Measurements from ENCODE around the gene NGFR. TPM values are rescaled to one million over a fixed set of nuclear protein-coding genes. Genes with fewer than 3 reads are reported as not detected.
"Not testable (repeated sequence)": the region's sequence is repeated elsewhere in the genome, so short reads cannot be mapped to it uniquely, and the experiment has no call there.

The NGFR gene
- total RNA-seq, 1 donor from 2014 or later, result not detected

DNA sequence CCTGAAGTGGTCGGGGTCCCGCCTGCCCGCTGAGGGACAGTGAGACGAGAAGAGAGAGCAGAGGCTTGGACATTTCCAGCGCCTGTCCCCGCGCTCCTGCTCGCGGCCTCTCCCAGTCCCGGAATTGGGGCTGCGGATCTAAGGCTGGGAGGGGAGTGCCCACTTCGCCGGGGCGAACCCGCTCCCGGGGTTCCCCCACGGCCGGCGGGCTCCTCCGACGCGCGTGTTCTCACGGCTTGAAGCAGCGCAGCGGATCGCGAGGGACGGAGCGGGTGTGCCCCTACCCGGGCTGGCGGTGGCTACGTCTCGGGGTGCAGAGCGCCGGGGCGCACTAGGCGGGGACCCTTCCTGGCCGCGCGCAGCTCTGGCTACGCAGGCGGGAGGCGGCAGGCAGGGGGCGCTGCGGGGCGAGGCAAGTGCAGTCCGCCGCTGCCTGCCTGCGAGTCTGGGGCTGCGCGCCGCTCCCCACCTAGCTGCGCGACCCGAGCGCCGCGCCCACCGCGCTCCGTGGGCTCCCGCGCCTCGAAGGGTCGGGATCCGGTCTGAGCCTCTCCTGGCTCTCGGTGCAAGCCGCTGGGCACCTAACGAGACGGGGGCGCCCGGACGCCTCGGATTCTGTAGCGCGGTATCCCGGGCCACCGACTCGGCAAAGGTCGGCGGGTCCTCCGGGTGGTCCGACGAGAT lies 1.2 kb downstream of the NGFR start:
- Mint-ChIP-seq H3K27ac (no peak overlapping the region), H3K27me3 (peaks cover 77% of the 10 kb centered on the region), H3K36me3 (ENCODE audit: low read depth) (no peaks in the 10 kb centered on the region), H3K4me3 (peak overlapping the region; percentile 81), H3K9me3 (no peaks in the 10 kb centered on the region), H3K4me1 (peaks cover 20% of the 10 kb centered on the region)
- peak; percentile 96 for DNase-seq
- intact Hi-C loops (cut with micrococcal nuclease), result loop anchor here (2.0 to 5.0 kb wide), 3 partner anchors 82 to 499 kb away; partner anchors contain the start of genes IGF2BP1 and PHB1

DNA sequence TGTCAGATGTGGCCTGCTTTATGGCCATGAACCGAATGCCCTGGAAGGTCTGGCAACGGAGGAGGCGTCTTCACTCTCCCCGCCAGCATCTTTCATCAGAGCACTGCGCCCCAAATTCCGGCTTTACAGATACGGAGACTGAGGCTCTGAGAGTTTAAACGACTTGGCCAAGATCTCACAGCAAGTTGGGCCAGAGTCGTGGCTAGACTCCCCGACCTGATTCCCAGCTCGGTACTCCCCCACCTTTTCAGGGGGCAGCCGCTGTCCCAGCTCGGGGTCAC lies 1.7 kb downstream of the NGFR start:
- intact Hi-C loops (cut with micrococcal nuclease), result loop anchor here (2.0 to 5.0 kb wide), 3 partner anchors 82 to 500 kb away; partner anchors contain the start of genes IGF2BP1 and PHB1
- Mint-ChIP-seq H3K4me1 (peaks cover 20% of the 10 kb centered on the region), H3K36me3 (ENCODE audit: low read depth) (no peaks in the 10 kb centered on the region), H3K4me3 (peak overlapping the region; percentile 81), H3K27ac (no peak overlapping the region), H3K27me3 (peaks cover 76% of the 10 kb centered on the region), H3K9me3 (no peaks in the 10 kb centered on the region)
- no peak for DNase-seq

GRCh38 chr17:49497148-49498028 lies 2.3 kb downstream of the NGFR start:
- intact Hi-C loops (cut with micrococcal nuclease), result loop anchor here (2.0 to 5.0 kb wide), 3 partner anchors 83 to 500 kb away; partner anchors contain the start of genes IGF2BP1 and PHB1
- H3K27ac Mint-ChIP-seq, result no peak overlapping the region
- H3K9me3 Mint-ChIP-seq, result no peaks in the 10 kb centered on the region
- peaks cover 74% of the 10 kb centered on the region for H3K27me3 Mint-ChIP-seq
- H3K4me1 Mint-ChIP-seq, result peaks cover 20% of the 10 kb centered on the region
- peak; percentile 64 for DNase-seq
- peak overlapping the region; percentile 81 for H3K4me3 Mint-ChIP-seq
- no peaks in the 10 kb centered on the region for H3K36me3 Mint-ChIP-seq (ENCODE audit: low read depth)

GRCh38 chr17:49498029-49498615 lies 3.0 kb downstream of the NGFR start:
- H3K27ac Mint-ChIP-seq, result no peak overlapping the region
- H3K4me3 Mint-ChIP-seq, result no peak overlapping the region
- intact Hi-C loops (cut with micrococcal nuclease), result loop anchor here (5.0 kb wide), 2 partner anchors 464 to 501 kb away; partner anchors contain the start of gene IGF2BP1
- DNase-seq, result no peak
- no peaks in the 10 kb centered on the region for H3K36me3 Mint-ChIP-seq (ENCODE audit: low read depth)
- H3K4me1 Mint-ChIP-seq, result peaks cover 20% of the 10 kb centered on the region
- no peaks in the 10 kb centered on the region for H3K9me3 Mint-ChIP-seq
- peaks cover 71% of the 10 kb centered on the region for H3K27me3 Mint-ChIP-seq

DNA sequence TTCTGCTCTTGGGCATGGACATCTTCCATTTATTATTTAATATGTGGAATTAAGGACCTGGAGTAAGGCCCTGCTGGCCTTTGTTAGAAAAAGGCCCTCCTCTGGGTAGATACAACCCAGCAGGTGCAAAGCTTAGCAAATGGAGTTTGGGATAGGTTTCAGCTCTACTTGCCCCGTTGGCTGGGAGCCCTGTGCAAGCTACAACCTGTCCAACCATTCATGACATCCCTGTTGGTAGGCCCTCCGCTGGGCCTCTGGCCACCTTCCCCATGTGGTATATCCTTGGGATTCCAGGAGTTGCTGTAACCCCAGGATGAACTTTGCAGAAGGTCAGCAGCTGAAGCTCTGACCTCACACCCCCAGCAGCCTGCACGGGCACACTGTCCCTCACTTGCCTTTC lies 6.4 kb downstream of the NGFR start:
- no peaks in the 10 kb centered on the region for H3K9me3 Mint-ChIP-seq
- intact Hi-C loops (cut with micrococcal nuclease), result no loop called here
- H3K36me3 Mint-ChIP-seq (ENCODE audit: low read depth), result no peaks in the 10 kb centered on the region
- no peak for DNase-seq
- peaks cover 6% of the 10 kb centered on the region for H3K4me1 Mint-ChIP-seq
- H3K27me3 Mint-ChIP-seq, result peaks cover 55% of the 10 kb centered on the region
- H3K27ac Mint-ChIP-seq, result no peak overlapping the region
- no peak overlapping the region for H3K4me3 Mint-ChIP-seq

DNA sequence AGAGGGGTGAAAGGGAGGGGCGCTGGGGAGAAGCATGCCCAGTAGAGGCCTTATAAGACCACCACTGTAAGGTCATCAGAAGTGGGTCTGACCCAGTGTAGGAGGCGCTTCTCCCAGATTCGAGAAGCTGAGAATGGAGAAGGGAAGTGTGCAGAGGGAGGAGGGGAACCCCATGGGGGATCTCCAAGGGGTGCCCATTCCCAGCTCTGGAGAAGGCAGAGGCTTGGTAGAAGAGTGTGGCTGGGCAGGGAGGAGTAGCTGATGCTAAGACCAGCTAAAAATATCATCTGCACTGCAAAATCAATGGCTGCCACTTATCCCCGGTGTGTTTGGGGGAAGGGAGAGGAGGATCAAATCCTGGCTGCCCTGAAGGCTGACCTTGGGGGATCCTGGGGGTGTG lies 7.2 kb downstream of the NGFR start:
- intact Hi-C loops (cut with micrococcal nuclease), result no loop called here
- Mint-ChIP-seq H3K36me3 (ENCODE audit: low read depth) (no peaks in the 10 kb centered on the region), H3K27ac (no peak overlapping the region), H3K9me3 (no peaks in the 10 kb centered on the region), H3K4me1 (peaks cover 2% of the 10 kb centered on the region), H3K27me3 (peaks cover 53% of the 10 kb centered on the region), H3K4me3 (no peak overlapping the region)
- no peak for DNase-seq

- H3K36me3 Mint-ChIP-seq (ENCODE audit: low read depth); H3K4me3 Mint-ChIP-seq; DNase-seq; H3K27ac Mint-ChIP-seq; H3K9me3 Mint-ChIP-seq; H3K4me1 Mint-ChIP-seq; intact Hi-C loops (cut with micrococcal nuclease): not testable (repeated sequence)
- H3K27me3 Mint-ChIP-seq, result peaks cover 51% of the 10 kb centered on the region
Measured at GRCh38 chr17:49502680-49503079, 7.6 kb downstream of the NGFR start.

DNA sequence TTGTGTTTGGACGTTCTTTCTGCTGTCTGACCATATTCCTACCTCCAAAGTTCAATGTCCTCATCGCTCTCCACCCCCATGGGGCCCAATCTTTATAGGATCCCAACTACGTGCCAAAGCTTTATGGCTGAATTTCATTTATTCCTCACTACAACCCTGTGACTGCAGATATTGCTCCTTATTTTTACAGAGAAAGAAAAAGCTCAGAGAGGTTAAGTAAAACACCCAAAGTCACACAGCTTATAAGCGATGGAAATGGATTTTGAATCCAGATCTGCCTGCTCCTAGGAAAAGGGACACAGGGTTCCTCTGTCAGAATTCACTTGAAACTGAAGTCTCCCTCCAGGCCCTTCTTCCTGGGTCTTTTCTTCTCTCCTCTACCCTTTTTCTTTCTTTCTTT lies 9.3 kb downstream of the NGFR start:
- peaks cover 37% of the 10 kb centered on the region for H3K27me3 Mint-ChIP-seq
- no peaks in the 10 kb centered on the region for H3K9me3 Mint-ChIP-seq
- no peak for DNase-seq
- intact Hi-C loops (cut with micrococcal nuclease), result no loop called here
- H3K4me1 Mint-ChIP-seq, result no peaks in the 10 kb centered on the region
- no peaks in the 10 kb centered on the region for H3K36me3 Mint-ChIP-seq (ENCODE audit: low read depth)
- no peak overlapping the region for H3K27ac Mint-ChIP-seq
- H3K4me3 Mint-ChIP-seq, result no peak overlapping the region

DNA sequence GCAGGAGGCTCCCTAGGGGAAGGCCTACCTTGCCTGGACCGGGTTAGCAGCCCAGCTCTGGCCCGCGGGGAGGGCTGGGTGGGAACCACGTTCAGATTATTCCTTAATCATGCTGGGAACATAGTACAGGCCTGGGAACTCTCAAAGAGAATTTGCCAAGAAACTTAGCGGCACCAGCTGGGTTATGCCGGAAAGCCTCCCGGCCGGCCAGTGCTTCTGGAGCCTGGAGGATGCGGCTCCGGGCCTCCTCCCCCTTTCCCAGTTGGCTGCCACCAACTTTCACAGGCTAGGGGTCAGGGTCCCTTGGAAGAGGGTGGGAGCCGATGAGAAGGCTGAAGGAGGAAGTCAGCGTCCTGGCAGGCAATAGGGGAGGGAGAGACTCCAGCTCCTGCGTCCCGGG lies 10.8 kb downstream of the NGFR start:
- Mint-ChIP-seq H3K9me3 (no peaks in the 10 kb centered on the region), H3K27me3 (peaks cover 25% of the 10 kb centered on the region), H3K4me1 (no peaks in the 10 kb centered on the region), H3K27ac (no peak overlapping the region), H3K4me3 (no peak overlapping the region), H3K36me3 (ENCODE audit: low read depth) (no peaks in the 10 kb centered on the region)
- DNase-seq, result no peak
- intact Hi-C loops (cut with micrococcal nuclease), result no loop called here

- no peak for DNase-seq
- H3K4me3 Mint-ChIP-seq, result no peak overlapping the region
- H3K27me3 Mint-ChIP-seq, result peaks cover 22% of the 10 kb centered on the region
- intact Hi-C loops (cut with micrococcal nuclease), result no loop called here
- H3K36me3 Mint-ChIP-seq (ENCODE audit: low read depth), result no peaks in the 10 kb centered on the region
- H3K9me3 Mint-ChIP-seq, result no peaks in the 10 kb centered on the region
- H3K27ac Mint-ChIP-seq, result no peak overlapping the region
- no peaks in the 10 kb centered on the region for H3K4me1 Mint-ChIP-seq
Measured at GRCh38 chr17:49506282-49506681, 11.2 kb downstream of the NGFR start.

- intact Hi-C loops (cut with micrococcal nuclease), result no loop called here
- H3K9me3 Mint-ChIP-seq, result no peaks in the 10 kb centered on the region
- DNase-seq, result no peak
- no peak overlapping the region for H3K4me3 Mint-ChIP-seq
- no peak overlapping the region for H3K27ac Mint-ChIP-seq
- H3K27me3 Mint-ChIP-seq, result peaks cover 17% of the 10 kb centered on the region
- H3K4me1 Mint-ChIP-seq, result no peaks in the 10 kb centered on the region
- no peaks in the 10 kb centered on the region for H3K36me3 Mint-ChIP-seq (ENCODE audit: low read depth)
Measured at GRCh38 chr17:49508061-49508865, 13.2 kb downstream of the NGFR start.

DNA sequence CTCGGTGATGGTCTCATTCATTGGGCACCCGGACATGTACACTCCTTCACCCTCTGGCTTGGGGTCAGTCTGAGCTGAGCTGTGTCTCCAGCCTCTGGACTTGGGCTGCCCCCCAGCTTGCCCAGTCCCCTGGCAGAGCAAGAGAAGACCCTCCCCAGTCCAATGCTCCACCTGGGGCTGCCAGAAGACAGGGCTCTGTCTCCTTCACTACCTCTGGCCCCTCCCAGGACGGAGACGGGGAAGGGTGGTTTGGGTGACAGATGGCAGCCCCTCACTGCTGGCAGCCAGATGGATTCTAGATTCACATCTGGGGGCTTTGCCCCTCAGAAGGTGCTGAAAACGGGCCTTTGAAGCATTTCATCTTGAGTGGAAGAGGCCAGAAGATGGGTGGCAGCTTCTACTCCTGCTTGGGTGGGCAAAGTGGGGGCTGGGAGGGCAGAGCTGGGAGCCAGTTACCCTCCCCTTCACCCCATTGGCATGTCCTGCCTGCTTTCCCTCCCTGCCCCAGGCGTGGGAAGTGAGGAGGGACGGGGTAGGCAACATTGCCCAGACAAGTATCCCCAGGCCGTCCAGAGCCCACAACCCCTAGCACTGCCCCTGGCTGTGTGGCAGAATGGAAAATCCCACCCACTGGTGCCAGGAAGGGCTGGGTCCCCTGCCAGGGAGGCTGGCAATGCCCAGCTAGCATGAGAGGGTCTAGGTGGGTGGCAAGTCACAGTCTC lies 13.9 kb downstream of the NGFR start:
- intact Hi-C loops (cut with micrococcal nuclease), result no loop called here

GRCh38 chr17:49509588-49509917 lies 14.5 kb downstream of the NGFR start:
- Mint-ChIP-seq H3K27me3 (peaks cover 8% of the 10 kb centered on the region), H3K27ac (no peak overlapping the region)
- intact Hi-C loops (cut with micrococcal nuclease), result no loop called here

More for the DNA sequence above, 13.9 kb downstream of the NGFR start:
- H3K9me3 Mint-ChIP-seq, result no peaks in the 10 kb centered on the region
- DNase-seq, result no peak
- H3K4me3 Mint-ChIP-seq, result no peak overlapping the region
- H3K4me1 Mint-ChIP-seq, result no peaks in the 10 kb centered on the region
- no peaks in the 10 kb centered on the region for H3K36me3 Mint-ChIP-seq (ENCODE audit: low read depth)
- peaks cover 12% of the 10 kb centered on the region for H3K27me3 Mint-ChIP-seq
- H3K27ac Mint-ChIP-seq, result no peak overlapping the region

More at GRCh38 chr17:49509588-49509917, 14.5 kb downstream of the NGFR start:
- Mint-ChIP-seq H3K36me3 (ENCODE audit: low read depth) (no peaks in the 10 kb centered on the region), H3K4me3 (no peak overlapping the region), H3K4me1 (no peaks in the 10 kb centered on the region), H3K9me3 (no peaks in the 10 kb centered on the region)
- no peak for DNase-seq
